Suprapubic skin (tissue), 3 donors: ENCODE data around the gene PDE7B.

Experiments used
- EP300 ChIP-seq: sonication (generic); formaldehyde crosslinking; IDR thresholded peaks from one replicate; pipeline ENCODE4 v1.6.1; 2017; ENCODE audit warnings: antibody characterized with exemption
- POLR2A ChIP-seq, 2 donors: fragments of 450-650 bp; IDR thresholded peaks; one replicate each; pipeline ENCODE4 v1.6.1; 2017; ENCODE audit warnings: antibody characterized with exemption in 2 of 2, mild to moderate bottlenecking in 2 of 2, moderate library complexity in 2 of 2
- TF ChIP-seq, protein P1 (sequence below), 2 donors: fragments of 200-600 bp in 1 of 2; fragments of 450-650 bp in 1 of 2; sonication (generic) in 1 of 2; IDR thresholded peaks; one replicate each; pipeline ENCODE4 v1.5.1; 2016 to 2019; ENCODE audit warnings: antibody characterized with exemption in 2 of 2, mild to moderate bottlenecking in 1 of 2, moderate library complexity in 1 of 2

DNA sequence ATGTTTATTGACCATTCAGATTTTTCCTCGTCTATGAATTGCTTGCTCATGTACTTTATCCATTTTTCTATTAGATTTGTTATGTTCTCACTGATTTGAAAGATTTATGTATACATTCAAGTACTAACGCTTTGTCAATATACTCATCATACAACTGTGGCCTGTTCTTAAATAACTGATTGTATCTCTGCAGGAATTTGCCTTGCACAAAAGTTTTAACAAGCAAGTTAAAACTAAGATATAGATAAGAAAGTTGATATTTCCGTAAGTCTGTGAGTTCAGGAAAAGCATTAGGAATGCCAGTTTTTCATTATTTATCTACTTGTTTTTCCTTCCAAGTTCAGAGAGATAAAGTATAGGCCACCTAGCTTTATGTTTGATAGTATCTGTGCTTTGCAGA lies 95.2 kb downstream of the PDE7B start:
- TF ChIP-seq, protein P1, sequence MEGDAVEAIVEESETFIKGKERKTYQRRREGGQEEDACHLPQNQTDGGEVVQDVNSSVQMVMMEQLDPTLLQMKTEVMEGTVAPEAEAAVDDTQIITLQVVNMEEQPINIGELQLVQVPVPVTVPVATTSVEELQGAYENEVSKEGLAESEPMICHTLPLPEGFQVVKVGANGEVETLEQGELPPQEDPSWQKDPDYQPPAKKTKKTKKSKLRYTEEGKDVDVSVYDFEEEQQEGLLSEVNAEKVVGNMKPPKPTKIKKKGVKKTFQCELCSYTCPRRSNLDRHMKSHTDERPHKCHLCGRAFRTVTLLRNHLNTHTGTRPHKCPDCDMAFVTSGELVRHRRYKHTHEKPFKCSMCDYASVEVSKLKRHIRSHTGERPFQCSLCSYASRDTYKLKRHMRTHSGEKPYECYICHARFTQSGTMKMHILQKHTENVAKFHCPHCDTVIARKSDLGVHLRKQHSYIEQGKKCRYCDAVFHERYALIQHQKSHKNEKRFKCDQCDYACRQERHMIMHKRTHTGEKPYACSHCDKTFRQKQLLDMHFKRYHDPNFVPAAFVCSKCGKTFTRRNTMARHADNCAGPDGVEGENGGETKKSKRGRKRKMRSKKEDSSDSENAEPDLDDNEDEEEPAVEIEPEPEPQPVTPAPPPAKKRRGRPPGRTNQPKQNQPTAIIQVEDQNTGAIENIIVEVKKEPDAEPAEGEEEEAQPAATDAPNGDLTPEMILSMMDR (IDR thresholded peaks at IDR 0.05), result no peak
- TF ChIP-seq EP300 (no peak), POLR2A (IDR thresholded peaks at IDR 0.05) (no peak)
